HG02763 (cell line): Measurements from ENCODE around the gene GRM5.
A peak's percentile ranks its signal among the peaks of the same experiment; 100 is the strongest.
"Not testable (repeated sequence)": the region's sequence is repeated elsewhere in the genome, so short reads cannot be mapped to it uniquely, and the experiment has no call there.

Experiments used
- ATAC-seq: cut with Tn5 transposase; IDR thresholded peaks from one replicate; pipeline ENCODE4 v1.9.1; 2021; ENCODE audit warnings: mild to moderate bottlenecking, moderate library complexity; ENCODE audit not compliant: unreplicated experiment

GRM5 gene

GRCh38 chr11:88511006-88511405, 554.8 kb downstream of the GRM5 start:
- ATAC-seq = no peak

GRCh38 chr11:88508759-88509581, 556.8 kb downstream of the GRM5 start:
- ATAC-seq = no peak

- no peak for ATAC-seq
Observed at GRCh38 chr11:88508418-88508758, 557.4 kb downstream of the GRM5 start.

DNA sequence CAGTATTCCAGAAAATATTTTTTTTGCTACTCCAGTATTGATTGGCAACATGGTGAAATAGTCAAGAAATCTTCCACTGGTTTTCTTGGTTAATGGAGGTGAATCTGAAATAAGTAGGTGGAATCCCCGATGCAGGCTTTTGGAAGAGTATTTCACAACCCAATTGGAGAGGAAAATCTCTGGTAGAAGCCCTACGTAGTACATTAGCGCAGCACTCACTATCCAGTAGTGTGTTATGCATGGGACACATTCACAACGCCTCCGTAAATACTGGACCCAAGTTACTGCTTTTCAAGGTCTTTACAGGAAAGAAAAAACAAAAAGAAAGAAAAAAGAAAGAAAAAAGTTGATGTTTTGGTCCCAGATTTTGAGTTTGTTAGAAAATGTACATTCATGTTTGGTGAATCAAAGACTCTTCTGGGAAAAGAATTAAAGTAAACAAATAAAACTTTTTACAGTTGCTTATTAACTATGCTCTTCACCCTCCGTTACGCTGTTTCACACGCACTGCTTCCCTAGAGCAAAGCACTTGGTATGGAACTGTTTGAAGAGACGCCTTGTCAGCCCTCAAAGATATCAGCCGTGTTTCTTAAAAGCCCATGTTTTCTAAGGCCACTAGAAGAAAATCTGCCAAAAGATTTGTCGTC, 557.9 kb downstream of the GRM5 start:
- ATAC-seq = no peak

DNA sequence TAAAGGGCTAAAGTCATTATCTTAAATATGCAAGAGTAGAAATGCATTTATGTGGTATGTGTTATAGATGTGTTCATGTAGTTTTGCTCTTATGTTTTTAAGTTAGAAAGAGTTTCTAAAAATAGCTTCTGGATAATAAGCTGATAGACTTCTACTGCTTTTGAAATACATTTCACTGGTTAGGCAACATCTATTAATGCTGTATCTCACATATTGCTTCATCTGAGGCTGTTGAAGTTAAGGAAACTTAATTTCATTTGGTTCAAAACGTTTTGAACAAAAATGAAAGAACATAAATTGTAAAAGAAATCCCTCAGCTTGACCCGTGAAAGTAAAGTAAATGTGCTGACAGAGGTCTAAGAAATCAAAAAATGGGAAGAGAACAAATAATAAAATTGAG, 564.2 kb downstream of the GRM5 start:
- no peak for ATAC-seq

DNA sequence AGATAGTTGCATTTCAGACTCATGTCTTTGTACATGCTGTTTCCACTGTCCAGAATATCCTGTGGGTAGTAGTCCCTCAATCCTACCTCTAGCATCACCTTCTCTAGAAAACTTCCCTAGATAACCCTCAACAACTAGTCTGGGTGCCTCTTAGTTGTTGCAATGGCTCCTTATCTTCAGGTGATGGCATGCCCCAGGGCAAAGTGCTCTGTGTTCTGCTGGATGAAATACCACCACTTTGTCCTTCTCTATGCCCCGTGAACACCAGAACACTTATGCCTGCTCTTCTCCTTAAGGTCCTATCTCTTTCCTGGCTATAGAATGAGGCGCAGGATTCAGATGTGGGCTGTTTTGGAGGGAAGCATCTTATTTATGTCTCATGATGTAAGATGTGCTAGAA, 569.9 kb downstream of the GRM5 start:
- no peak for ATAC-seq

- ATAC-seq = no peak
Observed at GRCh38 chr11:88494848-88495247, 570.9 kb downstream of the GRM5 start.

DNA sequence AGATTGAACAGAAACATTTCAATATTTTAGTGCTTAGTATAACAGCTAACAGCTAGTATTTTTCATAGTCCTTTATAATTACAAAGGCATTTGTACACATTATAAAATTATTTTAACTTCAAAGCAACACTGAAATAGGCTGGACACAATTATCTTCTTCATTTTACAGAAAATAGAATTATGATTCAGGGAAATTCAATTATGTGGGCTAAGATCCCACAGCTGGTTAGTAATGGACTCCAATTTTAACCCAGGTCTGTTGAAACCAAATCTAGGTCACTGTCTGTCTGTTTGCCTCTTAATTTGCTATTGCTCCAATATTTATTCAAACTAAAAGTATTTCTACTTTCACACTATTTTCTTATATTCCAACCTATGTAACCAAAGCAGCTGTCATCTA, 574.1 kb downstream of the GRM5 start:
- no peak for ATAC-seq

GRCh38 chr11:88489030-88489429, 576.8 kb downstream of the GRM5 start:
- ATAC-seq = no peak

DNA sequence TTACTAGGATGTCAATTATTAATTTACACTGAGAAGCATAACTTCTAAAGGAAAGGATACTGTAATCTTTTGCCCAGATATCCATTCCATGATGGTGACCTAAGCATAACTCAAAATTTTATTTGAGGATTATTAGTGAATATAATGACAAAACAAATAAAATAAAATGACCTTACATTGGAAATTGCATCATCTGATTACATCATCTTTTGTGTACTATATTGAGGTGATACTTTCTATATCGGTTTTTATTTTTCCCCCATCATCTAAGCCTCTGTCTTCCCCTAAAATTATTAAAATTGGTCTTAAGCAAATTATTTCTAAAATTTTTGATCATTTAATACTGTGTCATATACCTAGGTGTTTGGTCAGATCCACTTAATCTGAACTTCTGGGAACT, 578.1 kb downstream of the GRM5 start:
- ATAC-seq = no peak

DNA sequence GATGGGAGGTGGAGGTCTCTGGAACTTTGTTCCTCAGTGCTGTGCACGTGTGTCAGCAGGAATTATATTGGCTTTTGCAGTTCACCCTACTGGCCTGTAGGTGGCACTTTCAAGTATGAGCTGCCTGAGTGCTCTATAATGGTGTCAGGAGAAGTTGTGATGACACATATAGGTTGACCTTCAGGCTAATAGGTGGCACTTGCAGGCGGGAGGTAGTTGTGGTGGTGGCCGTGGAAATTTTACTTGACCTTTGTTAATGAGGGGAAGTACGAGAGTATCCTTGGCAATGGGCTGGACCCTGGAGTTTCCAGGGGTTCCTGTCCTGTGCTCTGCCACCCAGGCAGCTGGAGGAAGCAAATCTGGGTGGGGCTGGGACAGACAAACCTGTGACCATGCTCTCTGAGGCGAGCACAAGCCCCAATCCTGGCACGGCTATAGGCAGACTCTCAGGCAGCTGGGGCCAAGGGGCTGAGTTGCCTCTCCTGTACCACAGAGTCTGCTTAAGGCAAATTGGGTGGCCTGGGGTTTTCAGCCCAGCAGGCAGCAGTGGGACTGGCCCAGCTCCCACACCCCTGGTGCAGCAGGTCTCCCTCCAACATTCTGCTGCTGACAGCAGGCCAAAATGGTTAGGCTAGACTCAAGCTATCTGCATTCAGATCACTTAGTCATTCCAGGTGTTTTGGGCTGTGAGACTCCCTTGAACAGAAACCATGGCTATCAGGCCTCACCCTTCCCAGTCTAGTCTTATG, 580.7 kb downstream of the GRM5 start:
- peak; percentile 80 for ATAC-seq

DNA sequence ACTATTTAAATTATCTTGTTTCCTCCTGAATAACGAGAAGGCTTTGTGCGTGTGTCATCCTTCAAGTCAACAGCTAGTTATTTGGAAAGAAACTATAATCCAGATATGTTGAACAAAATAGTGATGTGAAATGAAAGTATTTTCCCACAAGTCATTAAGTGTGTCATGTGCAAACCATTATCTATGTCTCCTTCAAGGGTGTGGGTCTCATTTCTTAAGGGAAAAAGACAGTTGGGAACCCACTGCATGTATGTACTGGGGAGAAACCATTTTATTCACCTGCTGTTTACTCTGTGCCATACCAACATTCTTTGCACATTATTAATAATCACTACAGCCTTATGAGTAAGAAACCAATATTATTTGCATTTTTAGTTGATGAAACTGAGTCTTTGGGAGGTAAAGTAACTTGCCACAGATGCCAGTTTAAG, 582.9 kb downstream of the GRM5 start:
- no peak for ATAC-seq

GRCh38 chr11:88480223-88480622, 585.6 kb downstream of the GRM5 start:
- no peak for ATAC-seq

DNA sequence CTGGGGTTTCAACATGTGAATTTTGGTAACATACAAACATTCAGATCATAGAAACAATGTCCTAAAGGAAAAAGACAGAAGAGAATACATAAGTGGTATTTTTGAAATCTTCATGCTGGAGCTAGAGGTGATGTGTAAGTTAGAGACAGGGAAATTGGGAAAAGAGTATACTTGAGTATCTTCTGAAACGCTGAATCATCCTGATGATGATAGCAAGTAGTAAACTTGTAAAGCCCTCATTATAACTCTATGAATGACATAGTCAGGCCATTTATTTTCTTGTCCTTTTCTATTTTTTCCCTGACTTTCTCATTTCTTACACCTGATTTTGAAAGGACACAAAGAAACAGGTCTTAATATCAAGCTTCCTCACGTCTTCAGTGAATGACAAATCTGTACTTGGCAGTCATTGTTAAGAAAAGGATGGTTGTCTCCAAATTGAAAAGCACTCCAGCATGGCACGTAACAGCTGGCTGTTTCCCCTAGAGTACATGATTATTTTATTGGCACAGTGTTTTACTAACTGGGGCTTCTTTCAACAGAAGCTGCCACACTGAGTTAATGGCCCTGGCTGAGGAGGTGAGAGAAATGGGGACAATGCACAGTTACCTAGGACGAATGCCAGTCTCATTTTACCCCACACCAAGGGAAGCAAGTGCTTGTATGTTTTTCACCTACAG, 587.5 kb downstream of the GRM5 start:
- no peak for ATAC-seq

DNA sequence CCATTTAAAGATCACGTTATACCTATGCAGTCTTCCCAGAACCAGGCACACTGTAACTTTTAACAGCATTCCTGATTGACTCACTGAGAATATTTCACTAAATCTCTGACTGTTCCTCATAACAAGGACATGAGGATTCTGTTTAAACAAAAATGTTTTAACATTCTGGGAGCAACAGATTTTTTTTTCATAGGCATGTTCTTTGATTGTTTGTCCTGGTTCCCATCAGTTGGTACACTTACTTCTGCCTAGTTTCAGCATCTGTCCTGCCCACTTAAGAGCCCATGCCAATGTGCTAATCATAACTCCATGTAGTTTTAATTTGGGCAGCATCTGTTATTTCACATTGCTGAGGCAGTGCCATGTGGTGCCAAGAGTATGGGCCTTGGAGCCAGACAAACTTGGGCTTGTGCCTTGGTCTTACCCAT, 589.8 kb downstream of the GRM5 start:
- ATAC-seq = no peak

DNA sequence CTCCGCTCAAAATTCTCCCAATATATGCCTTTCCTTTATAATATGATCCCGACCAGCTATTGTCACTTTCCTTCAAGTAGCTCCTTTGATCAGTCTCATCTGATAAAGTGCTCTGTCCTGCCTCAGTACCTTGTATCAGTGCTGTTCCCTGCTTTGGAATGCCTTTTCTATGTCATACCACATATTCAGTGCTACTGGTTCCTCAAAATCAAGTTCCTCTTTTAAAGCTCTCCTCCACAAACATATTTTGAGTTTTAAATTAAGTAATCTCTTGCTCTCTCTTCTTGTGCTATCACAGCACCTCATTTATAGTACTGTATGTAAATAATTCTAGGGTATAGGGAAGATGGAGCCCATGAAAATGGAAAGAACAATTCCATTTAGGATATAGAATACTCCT, 591.1 kb downstream of the GRM5 start:
- ATAC-seq = no peak

DNA sequence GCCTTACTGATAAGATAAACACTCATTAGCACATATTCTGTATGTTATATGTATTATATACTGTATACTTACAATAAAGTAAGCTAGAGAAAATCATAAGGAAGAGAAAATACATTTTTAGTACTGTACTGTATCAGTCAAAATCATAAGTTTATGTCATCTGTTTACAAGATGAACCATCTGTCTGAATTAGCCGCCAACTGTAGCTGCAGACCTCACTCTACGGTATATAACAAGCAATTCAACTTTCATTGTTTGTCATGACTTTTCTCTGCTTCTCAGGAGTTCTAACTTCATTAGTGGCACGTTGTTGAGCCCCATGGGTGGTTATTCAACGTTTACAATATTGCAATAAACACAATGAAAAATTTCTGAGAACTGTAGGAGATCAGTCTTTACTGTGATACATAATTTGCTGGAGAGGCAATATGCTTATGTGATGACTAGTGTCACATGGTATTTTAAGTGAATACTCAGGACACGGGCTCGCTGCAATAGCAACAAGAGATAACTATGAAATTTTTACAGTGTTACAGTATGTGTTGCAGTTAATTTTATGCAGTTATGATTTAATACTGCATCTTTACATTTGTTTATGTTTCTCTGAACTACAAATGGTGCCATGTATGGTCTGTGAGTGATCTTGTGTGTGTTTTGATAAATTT, 596.1 kb downstream of the GRM5 start:
- ATAC-seq = no peak

- no peak for ATAC-seq
Observed at GRCh38 chr11:88464528-88464927, 601.3 kb downstream of the GRM5 start.

GRCh38 chr11:88463301-88463700, 602.5 kb downstream of the GRM5 start:
- not testable (repeated sequence) for ATAC-seq

GRCh38 chr11:88458047-88458446, 607.7 kb downstream of the GRM5 start:
- ATAC-seq = not testable (repeated sequence)

DNA sequence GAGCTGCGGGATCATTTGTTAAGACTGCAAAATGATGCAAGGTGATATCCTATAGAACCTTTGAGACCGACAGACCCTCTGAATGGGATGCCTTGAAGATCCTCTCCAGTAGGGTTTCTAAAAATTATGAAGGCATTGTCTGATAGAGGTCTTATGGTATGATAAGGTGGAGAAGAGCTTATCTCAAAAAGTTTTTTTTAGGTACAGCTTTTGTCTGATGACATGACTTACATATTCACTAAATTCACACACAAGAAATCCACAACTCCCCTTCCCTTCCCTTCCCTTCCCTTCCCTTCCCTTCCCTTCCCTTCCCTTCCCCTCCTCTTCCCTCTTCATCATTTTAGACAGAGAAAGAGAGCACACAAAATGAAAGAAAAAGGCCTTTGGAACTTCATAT, 609.8 kb downstream of the GRM5 start:
- ATAC-seq = no peak
